ENCODE results near the gene C1orf116. TPM values are rescaled to one million over a fixed set of nuclear protein-coding genes. Genes with fewer than 3 reads are reported as not detected.

Gene C1orf116
- total RNA-seq, 1 experiment from 2014 or later = 0.09 TPM

DNA sequence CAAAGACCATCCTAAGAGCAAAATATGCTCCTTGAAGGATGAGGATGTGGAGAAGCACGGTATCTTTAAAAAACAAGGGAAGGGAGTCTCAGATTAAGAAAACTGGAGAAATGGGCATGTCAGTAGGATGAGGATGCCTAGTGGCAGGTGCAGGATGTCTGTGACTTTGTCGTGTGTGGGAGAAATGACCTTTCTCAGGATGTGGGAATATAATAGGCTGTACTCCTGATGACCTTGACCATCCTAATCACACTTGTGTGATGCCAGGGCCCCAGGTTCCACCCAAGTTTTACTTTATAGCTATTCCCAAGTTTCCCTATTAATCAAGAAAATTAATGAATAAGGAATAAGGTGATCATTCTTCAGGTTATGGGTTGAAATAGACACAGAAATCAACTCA, 12.9 kb downstream of the C1orf116 start:
- no peak overlapping the region for H3K4me3 ChIP-seq (ENCODE audit: low read depth, low read length, poor library complexity, severe bottlenecking)
- no peaks in the 10 kb centered on the region for H3K4me1 ChIP-seq (ENCODE audit: insufficient read depth, low read length, poor library complexity, severe bottlenecking)
- BruUV-seq (replicated peaks) = no TSS peak
- H3K27me3 ChIP-seq (replicated peaks; ENCODE audit: insufficient read depth, low read depth, low read length, poor library complexity) = no peaks in the 10 kb centered on the region
- no peaks in the 10 kb centered on the region for H3K36me3 ChIP-seq (ENCODE audit: insufficient read depth, low read length, poor library complexity, severe bottlenecking)
- CTCF ChIA-PET = no interaction called here
- DNase-seq (ENCODE audit: low spot score) = no peak
- no peaks in the 10 kb centered on the region for H3K9me3 ChIP-seq (ENCODE audit: low read depth, low read length, poor library complexity, severe bottlenecking)
- no peak overlapping the region for H3K27ac ChIP-seq (ENCODE audit: low read depth, low read length, poor library complexity, severe bottlenecking)
- intact Hi-C loops (cut with micrococcal nuclease; ENCODE audit: unreplicated experiment) = no loop called here
- POLR2A ChIA-PET (ENCODE audit: low non-redundant PET) = no interaction called here
- TF ChIP-seq, protein P1, sequence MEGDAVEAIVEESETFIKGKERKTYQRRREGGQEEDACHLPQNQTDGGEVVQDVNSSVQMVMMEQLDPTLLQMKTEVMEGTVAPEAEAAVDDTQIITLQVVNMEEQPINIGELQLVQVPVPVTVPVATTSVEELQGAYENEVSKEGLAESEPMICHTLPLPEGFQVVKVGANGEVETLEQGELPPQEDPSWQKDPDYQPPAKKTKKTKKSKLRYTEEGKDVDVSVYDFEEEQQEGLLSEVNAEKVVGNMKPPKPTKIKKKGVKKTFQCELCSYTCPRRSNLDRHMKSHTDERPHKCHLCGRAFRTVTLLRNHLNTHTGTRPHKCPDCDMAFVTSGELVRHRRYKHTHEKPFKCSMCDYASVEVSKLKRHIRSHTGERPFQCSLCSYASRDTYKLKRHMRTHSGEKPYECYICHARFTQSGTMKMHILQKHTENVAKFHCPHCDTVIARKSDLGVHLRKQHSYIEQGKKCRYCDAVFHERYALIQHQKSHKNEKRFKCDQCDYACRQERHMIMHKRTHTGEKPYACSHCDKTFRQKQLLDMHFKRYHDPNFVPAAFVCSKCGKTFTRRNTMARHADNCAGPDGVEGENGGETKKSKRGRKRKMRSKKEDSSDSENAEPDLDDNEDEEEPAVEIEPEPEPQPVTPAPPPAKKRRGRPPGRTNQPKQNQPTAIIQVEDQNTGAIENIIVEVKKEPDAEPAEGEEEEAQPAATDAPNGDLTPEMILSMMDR (conservative IDR thresholded peaks at IDR 0.05; ENCODE audit: low read depth, low read length) = no peak
- no peak for TF ChIP-seq EZH2 (IDR thresholded peaks at IDR 0.05; ENCODE audit: borderline replicate concordance, low read depth, low read length, poor library complexity, severe bottlenecking)

DNA sequence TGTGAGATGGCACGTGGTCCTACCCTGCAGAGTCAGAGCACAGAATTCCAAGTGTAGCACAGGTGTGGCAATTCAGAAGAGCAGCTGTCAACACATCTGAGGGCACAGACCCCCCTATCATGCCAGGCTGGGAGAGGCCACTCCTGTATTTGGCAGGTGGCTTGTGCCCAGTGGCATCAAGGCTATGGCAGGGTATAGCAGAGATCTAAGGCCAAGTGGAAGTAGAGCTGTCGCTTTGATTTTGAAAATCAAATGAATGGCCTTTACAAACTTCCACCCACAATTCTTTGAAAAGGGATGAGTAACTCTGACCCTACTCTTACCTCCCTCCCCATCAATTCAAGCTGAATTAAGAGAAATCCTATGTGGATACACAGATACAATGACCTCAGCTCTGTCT, 13.4 kb downstream of the C1orf116 start:
- POLR2A ChIA-PET (ENCODE audit: low non-redundant PET) = no interaction called here
- no peak overlapping the region for H3K27ac ChIP-seq (ENCODE audit: low read depth, low read length, poor library complexity, severe bottlenecking)
- no peaks in the 10 kb centered on the region for H3K4me1 ChIP-seq (ENCODE audit: insufficient read depth, low read length, poor library complexity, severe bottlenecking)
- H3K9me3 ChIP-seq (ENCODE audit: low read depth, low read length, poor library complexity, severe bottlenecking) = no peaks in the 10 kb centered on the region
- H3K27me3 ChIP-seq (replicated peaks; ENCODE audit: insufficient read depth, low read depth, low read length, poor library complexity) = peaks cover 2% of the 10 kb centered on the region
- H3K4me3 ChIP-seq (ENCODE audit: low read depth, low read length, poor library complexity, severe bottlenecking) = no peak overlapping the region
- TF ChIP-seq, protein P1 (conservative IDR thresholded peaks at IDR 0.05; ENCODE audit: low read depth, low read length) = no peak
- TF ChIP-seq EZH2 (IDR thresholded peaks at IDR 0.05; ENCODE audit: borderline replicate concordance, low read depth, low read length, poor library complexity, severe bottlenecking) = no peak
- no peaks in the 10 kb centered on the region for H3K36me3 ChIP-seq (ENCODE audit: insufficient read depth, low read length, poor library complexity, severe bottlenecking)
- intact Hi-C loops (cut with micrococcal nuclease; ENCODE audit: unreplicated experiment) = no loop called here
- DNase-seq (ENCODE audit: low spot score) = no peak
- no TSS peak for BruUV-seq (replicated peaks)
- CTCF ChIA-PET = no interaction called here

DNA sequence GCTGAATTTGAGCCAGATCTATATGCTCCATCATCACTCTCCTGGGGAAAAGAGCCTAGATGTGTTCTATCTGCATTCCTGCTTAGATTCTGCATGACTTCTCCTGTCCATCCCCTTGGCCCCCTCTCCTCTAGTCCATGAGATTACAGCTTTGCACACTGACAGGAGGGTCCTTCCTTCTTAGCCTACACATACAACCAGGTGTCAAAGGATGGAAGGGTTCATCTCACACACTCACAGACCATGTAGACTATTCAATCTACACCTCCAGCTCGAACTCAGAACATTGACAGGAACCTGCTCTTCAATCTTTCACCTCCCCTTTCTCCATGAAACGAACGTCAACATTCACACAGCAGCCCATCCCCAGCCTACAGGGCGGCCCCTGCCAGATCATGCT, 13.8 kb downstream of the C1orf116 start:
- no peaks in the 10 kb centered on the region for H3K9me3 ChIP-seq (ENCODE audit: low read depth, low read length, poor library complexity, severe bottlenecking)
- intact Hi-C loops (cut with micrococcal nuclease; ENCODE audit: unreplicated experiment) = no loop called here
- H3K27me3 ChIP-seq (replicated peaks; ENCODE audit: insufficient read depth, low read depth, low read length, poor library complexity) = peaks cover 7% of the 10 kb centered on the region
- no peak overlapping the region for H3K4me3 ChIP-seq (ENCODE audit: low read depth, low read length, poor library complexity, severe bottlenecking)
- no peak for TF ChIP-seq EZH2 (IDR thresholded peaks at IDR 0.05; ENCODE audit: borderline replicate concordance, low read depth, low read length, poor library complexity, severe bottlenecking)
- TF ChIP-seq, protein P1 (conservative IDR thresholded peaks at IDR 0.05; ENCODE audit: low read depth, low read length) = no peak
- POLR2A ChIA-PET (ENCODE audit: low non-redundant PET) = no interaction called here
- CTCF ChIA-PET = no interaction called here
- H3K27ac ChIP-seq (ENCODE audit: low read depth, low read length, poor library complexity, severe bottlenecking) = no peak overlapping the region
- no peaks in the 10 kb centered on the region for H3K4me1 ChIP-seq (ENCODE audit: insufficient read depth, low read length, poor library complexity, severe bottlenecking)
- no peaks in the 10 kb centered on the region for H3K36me3 ChIP-seq (ENCODE audit: insufficient read depth, low read length, poor library complexity, severe bottlenecking)
- no peak for DNase-seq (ENCODE audit: low spot score)
- BruUV-seq (replicated peaks) = no TSS peak

Data from A673 (cell line).